SK-N-SH treated with all-trans-retinoic acid at 6 μM for 48 hours (cell line): ENCODE measurements around the gene TAPBP.

Experiments used
- ATAC-seq: fragments of 200-7000 bp; cut with Tn5 transposase; 3 replicates; pipeline ENCODE4 v1.9.1; 2020; ENCODE audit warnings: mild to moderate bottlenecking, moderate library complexity
- ARNTL ChIP-seq: fragments of 450-650 bp; formaldehyde crosslinking; IDR thresholded peaks from 2 replicates; pipeline ENCODE4 v1.5.0; 2020; ENCODE audit warnings: low read depth, mild to moderate bottlenecking, moderate library complexity, borderline replicate concordance
- BACH2 ChIP-seq: fragments of 250-450 bp; sonication (Bioruptor Pico); IDR thresholded peaks from 2 replicates; pipeline ENCODE4 v1.9.0; 2021; ENCODE audit warnings: mild to moderate bottlenecking, borderline replicate concordance
- CSDC2 ChIP-seq: fragments of 250-450 bp; sonication (Bioruptor Pico); IDR thresholded peaks from 2 replicates; pipeline ENCODE4 v1.5.0; 2020; ENCODE audit warnings: mild to moderate bottlenecking, moderate library complexity
- GLIS3 ChIP-seq: fragments of 250-450 bp; sonication (Bioruptor Pico); IDR thresholded peaks from 2 replicates; pipeline ENCODE4 v1.5.0; 2020; ENCODE audit warnings: mild to moderate bottlenecking, moderate library complexity
- ISL1 ChIP-seq: fragments of 250-450 bp; sonication (Bioruptor Pico); IDR thresholded peaks from 2 replicates; pipeline ENCODE4 v2.1.2; 2022; ENCODE audit warnings: mild to moderate bottlenecking, moderate library complexity
- OSR1 ChIP-seq: fragments of 250-450 bp; sonication (Bioruptor Pico); IDR thresholded peaks from 2 replicates; pipeline ENCODE4 v1.8.0; 2022; ENCODE audit warnings: moderate library complexity, mild to moderate bottlenecking, inconsistent platforms
- PATZ1 ChIP-seq: fragments of 250-450 bp; sonication (Bioruptor Pico); IDR thresholded peaks from 2 replicates; pipeline ENCODE4 v1.8.0; 2020; ENCODE audit warnings: mild to moderate bottlenecking, moderate library complexity, borderline replicate concordance
- PPARA ChIP-seq: fragments of 250-450 bp; sonication (Bioruptor Pico); IDR thresholded peaks from 2 replicates; pipeline ENCODE4 v1.5.0; 2020; ENCODE audit warnings: mild to moderate bottlenecking, borderline replicate concordance
- RARB ChIP-seq: fragments of 250-450 bp; sonication (Bioruptor Pico); IDR thresholded peaks from 2 replicates; pipeline ENCODE4 v1.8.0; 2021; ENCODE audit warnings: mild to moderate bottlenecking, moderate library complexity
- TCF4 ChIP-seq: fragments of 250-450 bp; sonication (Bioruptor Pico); IDR thresholded peaks from 2 replicates; pipeline ENCODE4 v1.8.0; 2021; ENCODE audit warnings: mild to moderate bottlenecking, moderate library complexity, borderline replicate concordance
- TOX ChIP-seq: fragments of 250-450 bp; sonication (Bioruptor Pico); IDR thresholded peaks from 2 replicates; pipeline ENCODE4 v1.8.0; 2021; ENCODE audit warnings: mild to moderate bottlenecking, moderate library complexity, borderline replicate concordance
- TSHZ2 ChIP-seq: fragments of 250-450 bp; sonication (Bioruptor Pico); IDR thresholded peaks from 2 replicates; pipeline ENCODE4 v1.5.0; 2020; ENCODE audit warnings: mild to moderate bottlenecking, moderate library complexity
- ZC3H10 ChIP-seq: fragments of 250-450 bp; sonication (Bioruptor Pico); IDR thresholded peaks from 2 replicates; pipeline ENCODE4 v1.5.1; 2021; ENCODE audit warnings: mild to moderate bottlenecking, moderate library complexity
- ZFP3 ChIP-seq: fragments of 250-450 bp; sonication (Bioruptor Pico); IDR thresholded peaks from 2 replicates; pipeline ENCODE4 v1.5.0; 2020; ENCODE audit warnings: mild to moderate bottlenecking, moderate library complexity
- ZFP30 ChIP-seq: fragments of 450-650 bp; formaldehyde crosslinking; IDR thresholded peaks from 2 replicates; pipeline ENCODE4 v1.5.0; 2022; ENCODE audit warnings: mild to moderate bottlenecking, moderate library complexity
- ZNF565 ChIP-seq: fragments of 450-650 bp; formaldehyde crosslinking; conservative IDR thresholded peaks from 2 replicates; pipeline ENCODE4 v1.5.0; 2020; ENCODE audit warnings: low read depth, mild to moderate bottlenecking, moderate library complexity
- ZNF70 ChIP-seq: fragments of 450-650 bp; formaldehyde crosslinking; IDR thresholded peaks from 2 replicates; pipeline ENCODE4 v1.5.0; 2020; ENCODE audit warnings: mild to moderate bottlenecking, moderate library complexity
- ZNF8 ChIP-seq: fragments of 450-650 bp; formaldehyde crosslinking; IDR thresholded peaks from 2 replicates; pipeline ENCODE4 v1.5.0; 2020; ENCODE audit warnings: mild to moderate bottlenecking, moderate library complexity
- TF ChIP-seq, protein P1 (sequence below): fragments of 250-450 bp; sonication (Bioruptor Pico); IDR thresholded peaks from 2 replicates; pipeline ENCODE4 v1.5.1; 2020; ENCODE audit warnings: low read depth, mild to moderate bottlenecking, moderate library complexity
- TF ChIP-seq, protein P2 (sequence below): fragments of 250-450 bp; sonication (Bioruptor Pico); IDR thresholded peaks from 2 replicates; pipeline ENCODE4 v1.5.1; 2021; ENCODE audit warnings: mild to moderate bottlenecking, moderate library complexity
- TF ChIP-seq, protein P3 (sequence below): fragments of 250-450 bp; sonication (Bioruptor Pico); IDR thresholded peaks from 2 replicates; pipeline ENCODE4 v1.8.0; 2021; ENCODE audit warnings: low read depth, mild to moderate bottlenecking, moderate library complexity, borderline replicate concordance

TAPBP gene

DNA sequence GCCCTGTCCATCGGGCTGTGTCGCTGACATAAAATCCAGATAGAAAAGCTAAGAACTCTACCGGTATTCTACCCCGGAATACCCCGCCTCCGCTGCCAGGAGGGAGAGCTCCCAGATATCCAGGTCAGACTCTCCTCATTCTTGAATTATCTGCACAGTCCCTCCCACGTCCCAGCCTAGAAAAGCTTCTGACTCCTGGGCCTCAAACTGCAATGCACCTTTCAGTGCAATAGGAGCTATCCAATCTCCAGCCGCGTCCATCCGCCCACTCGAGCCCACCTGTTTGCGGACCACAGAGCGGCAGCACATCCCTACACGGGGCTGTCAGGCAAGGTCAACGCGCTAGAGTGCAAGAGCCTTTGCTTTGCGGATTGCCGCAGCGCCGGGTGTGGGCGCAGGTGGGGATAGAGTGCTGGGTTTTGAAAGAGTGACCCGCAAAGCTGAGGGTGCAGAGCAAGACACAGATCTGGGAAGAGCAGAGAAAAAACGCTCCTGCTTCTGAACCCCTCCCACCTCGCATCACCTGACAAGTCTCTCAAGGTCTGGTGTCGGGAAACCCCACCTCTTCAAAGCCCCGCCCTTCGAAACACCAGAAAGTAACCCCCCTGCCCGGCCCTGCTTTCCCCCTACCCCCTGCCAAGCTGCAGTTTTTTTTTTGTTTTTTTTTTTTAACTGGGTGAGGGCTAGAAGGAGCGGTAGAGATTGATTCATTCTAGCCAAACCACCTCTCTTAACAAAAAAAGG is 1.3 kb downstream of the TAPBP start:
- peak; percentile 72 for ATAC-seq
- TF ChIP-seq RARB (CRISPR knock-in tag) = no peak
- TF ChIP-seq ZNF565 (CRISPR knock-in tag) = no peak
- TF ChIP-seq ZNF8 = no peak
- no peak for TF ChIP-seq PPARA (CRISPR knock-in tag)

GRCh38 chr6:33306356-33306755 is 7.5 kb downstream of the TAPBP start:
- TF ChIP-seq TCF4 (peak; percentile 29; the same call in 1 of the 2 replicates), ZC3H10 (CRISPR knock-in tag) (no peak)
- no peak for ATAC-seq

DNA sequence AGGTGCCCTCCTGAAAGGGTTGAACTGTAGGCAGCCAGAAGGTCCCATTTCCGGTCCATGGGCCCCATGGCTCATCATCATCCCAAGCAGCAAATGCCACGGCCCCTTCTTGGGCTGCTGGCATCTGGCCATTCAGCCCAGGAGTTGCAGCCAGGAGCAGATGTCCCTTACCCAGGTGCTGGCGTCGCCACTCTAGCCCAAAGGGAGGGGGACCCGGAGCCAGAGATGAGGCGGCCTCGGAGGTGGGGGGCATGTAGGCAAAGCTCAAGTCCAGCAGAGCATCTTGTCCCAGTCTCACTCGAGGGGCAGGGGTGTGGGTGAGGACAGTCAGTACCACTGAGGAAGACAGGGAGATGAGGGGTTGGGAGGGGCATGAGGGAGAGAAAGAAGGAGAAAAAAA is 8.8 kb downstream of the TAPBP start:
- TF ChIP-seq ZFP3 (CRISPR knock-in tag) (no peak), ZFP30 (no peak), PPARA (CRISPR knock-in tag) (no peak), ZC3H10 (CRISPR knock-in tag) (no peak), OSR1 (CRISPR knock-in tag) (no peak), CSDC2 (CRISPR knock-in tag) (no peak), TOX (CRISPR knock-in tag) (no peak), PATZ1 (CRISPR knock-in tag) (no peak), ZNF70 (CRISPR knock-in tag) (no peak), RARB (CRISPR knock-in tag) (no peak), ARNTL (no peak), ZNF8 (no peak), BACH2 (CRISPR knock-in tag) (no peak), ZNF565 (CRISPR knock-in tag) (no peak), TCF4 (no peak), GLIS3 (CRISPR knock-in tag) (no peak)
- TF ChIP-seq, protein P1, sequence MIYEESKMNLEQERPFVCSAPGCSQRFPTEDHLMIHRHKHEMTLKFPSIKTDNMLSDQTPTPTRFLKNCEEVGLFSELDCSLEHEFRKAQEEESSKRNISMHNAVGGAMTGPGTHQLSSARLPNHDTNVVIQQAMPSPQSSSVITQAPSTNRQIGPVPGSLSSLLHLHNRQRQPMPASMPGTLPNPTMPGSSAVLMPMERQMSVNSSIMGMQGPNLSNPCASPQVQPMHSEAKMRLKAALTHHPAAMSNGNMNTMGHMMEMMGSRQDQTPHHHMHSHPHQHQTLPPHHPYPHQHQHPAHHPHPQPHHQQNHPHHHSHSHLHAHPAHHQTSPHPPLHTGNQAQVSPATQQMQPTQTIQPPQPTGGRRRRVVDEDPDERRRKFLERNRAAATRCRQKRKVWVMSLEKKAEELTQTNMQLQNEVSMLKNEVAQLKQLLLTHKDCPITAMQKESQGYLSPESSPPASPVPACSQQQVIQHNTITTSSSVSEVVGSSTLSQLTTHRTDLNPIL (CRISPR knock-in tag) = no peak
- ATAC-seq = no peak

DNA sequence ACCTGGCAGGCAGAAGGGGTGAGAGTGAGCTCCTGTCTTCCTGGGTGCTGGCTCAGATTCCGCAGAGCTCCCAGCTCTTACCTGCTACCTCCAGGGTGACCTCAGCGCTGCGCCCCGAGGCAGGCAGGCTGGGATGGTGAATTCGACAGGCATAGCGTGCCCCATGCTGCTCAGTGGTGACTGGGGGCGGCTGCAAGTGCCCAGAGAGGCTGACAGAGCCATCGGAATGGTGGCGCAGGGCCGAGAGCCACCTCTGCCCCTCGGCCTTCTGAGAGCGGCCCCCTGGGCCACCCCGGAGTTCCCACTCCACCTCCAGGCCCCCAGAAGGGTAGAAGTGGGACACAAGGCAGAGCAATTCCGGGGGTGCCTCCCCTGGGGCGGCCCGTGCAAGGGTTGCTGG is 9.7 kb downstream of the TAPBP start:
- no peak for ATAC-seq
- TF ChIP-seq, protein P2, sequence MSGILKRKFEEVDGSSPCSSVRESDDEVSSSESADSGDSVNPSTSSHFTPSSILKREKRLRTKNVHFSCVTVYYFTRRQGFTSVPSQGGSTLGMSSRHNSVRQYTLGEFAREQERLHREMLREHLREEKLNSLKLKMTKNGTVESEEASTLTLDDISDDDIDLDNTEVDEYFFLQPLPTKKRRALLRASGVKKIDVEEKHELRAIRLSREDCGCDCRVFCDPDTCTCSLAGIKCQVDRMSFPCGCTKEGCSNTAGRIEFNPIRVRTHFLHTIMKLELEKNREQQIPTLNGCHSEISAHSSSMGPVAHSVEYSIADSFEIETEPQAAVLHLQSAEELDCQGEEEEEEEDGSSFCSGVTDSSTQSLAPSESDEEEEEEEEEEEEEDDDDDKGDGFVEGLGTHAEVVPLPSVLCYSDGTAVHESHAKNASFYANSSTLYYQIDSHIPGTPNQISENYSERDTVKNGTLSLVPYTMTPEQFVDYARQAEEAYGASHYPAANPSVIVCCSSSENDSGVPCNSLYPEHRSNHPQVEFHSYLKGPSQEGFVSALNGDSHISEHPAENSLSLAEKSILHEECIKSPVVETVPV (CRISPR knock-in tag) = no peak
- no peak for TF ChIP-seq TSHZ2
- TF ChIP-seq TOX (CRISPR knock-in tag) = no peak
- TF ChIP-seq ZNF565 (CRISPR knock-in tag) = no peak
- TF ChIP-seq, all 23 proteins: peak for 0

GRCh38 chr6:33301877-33302276 is 12.0 kb downstream of the TAPBP start:
- TF ChIP-seq CSDC2 (CRISPR knock-in tag) = no peak
- TF ChIP-seq ISL1 (CRISPR knock-in tag) = no peak
- no peak for TF ChIP-seq TSHZ2
- no peak for TF ChIP-seq ARNTL
- TF ChIP-seq ZFP3 (CRISPR knock-in tag) = no peak
- no peak for TF ChIP-seq ZC3H10 (CRISPR knock-in tag)
- no peak for TF ChIP-seq OSR1 (CRISPR knock-in tag)
- TF ChIP-seq, protein P3, sequence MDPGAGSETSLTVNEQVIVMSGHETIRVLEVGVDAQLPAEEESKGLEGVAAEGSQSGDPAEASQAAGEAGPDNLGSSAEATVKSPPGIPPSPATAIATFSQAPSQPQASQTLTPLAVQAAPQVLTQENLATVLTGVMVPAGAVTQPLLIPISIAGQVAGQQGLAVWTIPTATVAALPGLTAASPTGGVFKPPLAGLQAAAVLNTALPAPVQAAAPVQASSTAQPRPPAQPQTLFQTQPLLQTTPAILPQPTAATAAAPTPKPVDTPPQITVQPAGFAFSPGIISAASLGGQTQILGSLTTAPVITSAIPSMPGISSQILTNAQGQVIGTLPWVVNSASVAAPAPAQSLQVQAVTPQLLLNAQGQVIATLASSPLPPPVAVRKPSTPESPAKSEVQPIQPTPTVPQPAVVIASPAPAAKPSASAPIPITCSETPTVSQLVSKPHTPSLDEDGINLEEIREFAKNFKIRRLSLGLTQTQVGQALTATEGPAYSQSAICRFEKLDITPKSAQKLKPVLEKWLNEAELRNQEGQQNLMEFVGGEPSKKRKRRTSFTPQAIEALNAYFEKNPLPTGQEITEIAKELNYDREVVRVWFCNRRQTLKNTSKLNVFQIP (CRISPR knock-in tag) = no peak
- no peak for TF ChIP-seq BACH2 (CRISPR knock-in tag)
- TF ChIP-seq, all 23 proteins: peak for 0
- ATAC-seq = no peak
